Endothelial cell of umbilical vein (primary cell): ENCODE measurements around the gene RASL10A.

Source experiments
- CTCF ChIP-seq, 2 donors: IDR thresholded peaks; 1 replicate in 1 of 2; 2 replicates in 1 of 2; pipeline ENCODE4 v1.5.1; 2011; ENCODE audit warnings: low read length in 2 of 2, mild to moderate bottlenecking in 2 of 2, moderate library complexity in 2 of 2, control low read depth in 1 of 2, inconsistent platforms in 1 of 2, low read depth in 1 of 2; ENCODE audit not compliant: insufficient read depth in 1 of 2; ENCODE audit errors: extremely low read depth in 1 of 2
- EZH2 ChIP-seq: IDR thresholded peaks from 2 replicates; pipeline ENCODE4 v1.6.1; 2012; ENCODE audit warnings: borderline replicate concordance, low read depth, mild to moderate bottlenecking, moderate library complexity, low read length, inconsistent platforms; ENCODE audit not compliant: severe bottlenecking
- MYC ChIP-seq: IDR thresholded peaks from one replicate; pipeline ENCODE4 v1.6.1; 2011; ENCODE audit warnings: mild to moderate bottlenecking, low read depth, low read length
- POLR2A ChIP-seq: IDR thresholded peaks from 2 replicates; pipeline ENCODE4 v1.6.1; 2012; ENCODE audit warnings: low read depth, mild to moderate bottlenecking, control low read depth, low read length
- POLR2AphosphoS5 ChIP-seq: IDR thresholded peaks from 2 replicates; pipeline ENCODE4 v1.6.1; 2012; ENCODE audit warnings: low read depth, mild to moderate bottlenecking, control low read depth, low read length, moderate library complexity; ENCODE audit not compliant: insufficient read depth
- TF ChIP-seq, protein P1 (sequence below): IDR thresholded peaks from 2 replicates; pipeline ENCODE4 v1.6.1; 2011; ENCODE audit not compliant: insufficient read depth, insufficient read length

GRCh38 chr22:29334148-29334547 is 18.7 kb upstream of the RASL10A start:
- TF ChIP-seq CTCF (IDR thresholded peaks at IDR 0.05; ENCODE audit: extremely low read depth in 1 of 2, insufficient read depth in 1 of 2, low read depth in 1 of 2, low read length in 2 of 2) (no peak), EZH2 (no peak), POLR2AphosphoS5 (no peak), POLR2A (no peak), MYC (no peak)
- TF ChIP-seq, protein P1, sequence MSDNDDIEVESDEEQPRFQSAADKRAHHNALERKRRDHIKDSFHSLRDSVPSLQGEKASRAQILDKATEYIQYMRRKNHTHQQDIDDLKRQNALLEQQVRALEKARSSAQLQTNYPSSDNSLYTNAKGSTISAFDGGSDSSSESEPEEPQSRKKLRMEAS: no peak
